Stomach (tissue), 9 donors: ENCODE measurements around the gene CEP164. TPM values are rescaled to one million over a fixed set of nuclear protein-coding genes. Genes with fewer than 3 reads are reported as not detected.

Experiments used
- DNase-seq, 2 donors: peaks; one replicate each; pipeline versions ENCODE4 v3.0.0 to v3.0.0-alpha.2; 2013 to 2019
- H3K27ac ChIP-seq, 5 donors: fragments of 200-600 bp in 4 of 5; sonication (generic) in 4 of 5; one replicate each; pipeline ENCODE4 v1.5.1; 2013 to 2019; ENCODE audit warnings: mild to moderate bottlenecking in 1 of 5, moderate library complexity in 1 of 5
- H3K27me3 ChIP-seq, 3 donors: fragments of 200-600 bp; sonication (generic); one replicate each; pipeline ENCODE4 v1.5.1; 2017 to 2019; ENCODE audit warnings: mixed run types in 1 of 3
- H3K36me3 ChIP-seq, 4 donors: fragments of 200-600 bp; sonication (generic); 1 replicate in 3 of 4; 2 replicates in 1 of 4; pipeline ENCODE4 v1.5.1; 2016 to 2019
- H3K4me1 ChIP-seq, 4 donors: fragments of 200-600 bp; sonication (generic); one replicate each; pipeline ENCODE4 v1.5.1; 2016 to 2019
- H3K4me3 ChIP-seq, 4 donors: fragments of 200-600 bp; sonication (generic) in 3 of 4; one replicate each; pipeline ENCODE4 v1.5.1; 2016 to 2019; ENCODE audit warnings: mild to moderate bottlenecking in 1 of 4
- H3K9me3 ChIP-seq, 4 donors: fragments of 200-600 bp; sonication (generic); one replicate each; pipeline ENCODE4 v1.5.1; 2016 to 2019
- CTCF ChIP-seq, 7 experiments: fragments of 450-650 bp in 4 of 7; fragments of 200-600 bp in 3 of 7; sonication (generic) in 3 of 7; IDR thresholded peaks; one replicate each; pipeline ENCODE4 v1.5.1; 2016 to 2019; ENCODE audit warnings: antibody characterized with exemption in 7 of 7, control low read depth in 2 of 7, mild to moderate bottlenecking in 1 of 7
- EP300 ChIP-seq: sonication (generic); formaldehyde crosslinking; IDR thresholded peaks from one replicate; pipeline ENCODE4 v1.6.1; 2017; ENCODE audit warnings: antibody characterized with exemption
- POLR2A ChIP-seq, 4 donors: fragments of 450-650 bp; IDR thresholded peaks; one replicate each; pipeline ENCODE4 v1.6.1; 2016; ENCODE audit warnings: antibody characterized with exemption in 4 of 4, control low read depth in 2 of 4, mild to moderate bottlenecking in 1 of 4, moderate library complexity in 1 of 4
- POLR2AphosphoS5 ChIP-seq, 3 donors: sonication (generic); formaldehyde crosslinking; IDR thresholded peaks; one replicate each; pipeline ENCODE4 v1.6.1; 2016; ENCODE audit warnings: antibody characterized with exemption in 3 of 3
- WGBS, 5 donors: extraction: QIAGEN DNeasy Blood & Tissue Kit in 3 of 5; methylation state at CpG; one replicate each; pipeline versions ENCODE4 v1.1.5 to v1.1.7; 2013 to 2018; 5-methylcytosine and 5-hydroxymethylcytosine counted together
- intact Hi-C: fragments of 100-400 bp; cut with DNase I; formaldehyde crosslinking; loops from one replicate; pipeline ENCODE4 v1.15.1; 2023; ENCODE audit warnings: low total_unique reads
- polyA plus RNA-seq, 3 donors: library from polyadenylated mRNA; stranded (reverse); fragments of 200-250 nt; gene quantifications; one replicate each; pipeline ENCODE4 v1.2.3, GENCODE V29; 2013
- total RNA-seq, 5 donors: library from RNA; depleted of rRNA; stranded (reverse); fragments of >200 nt; gene quantifications; one replicate each; pipeline versions ENCODE4 v1.1.0 to v1.2.3, GENCODE V29; 2014 to 2016
- donor health status: healthy with polysubstance abuse.
- donor health status: Bipolar disorder and iron deficiency.
- donor health status: healthy.

Gene CEP164
- total and polyA plus RNA-seq, 8 donors = 9.5 to 40.9 (median 16.9) TPM

DNA sequence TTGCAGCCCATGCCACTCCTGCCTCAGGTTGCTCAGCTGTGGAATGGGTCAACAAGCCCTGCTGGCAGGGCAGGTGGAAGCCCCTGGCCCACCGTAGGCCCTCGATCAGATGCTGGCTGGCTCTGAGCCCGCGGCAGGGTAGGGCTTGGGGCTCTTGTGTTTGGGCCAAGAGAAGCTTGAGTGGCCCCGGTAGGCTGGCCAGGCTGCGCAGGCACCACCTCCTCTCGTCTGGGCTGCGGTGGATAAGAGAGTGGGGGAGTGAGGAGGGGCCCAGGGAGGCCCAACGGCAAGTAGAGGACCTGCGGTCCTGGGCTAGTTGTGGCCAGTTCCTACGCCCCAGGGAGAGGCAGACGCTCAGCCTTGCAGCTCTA, 115.2 kb downstream of the CEP164 start:
- Histone ChIP-seq H3K27me3 (peaks cover 0 to 41% (median 16%) of the 10 kb centered on the region in 3 donors), H3K36me3 (no peaks in the 10 kb centered on the region), H3K9me3 (no peaks in the 10 kb centered on the region), H3K4me3 (no peak overlapping the region), H3K4me1 (peaks cover 0 to 8% (median 2%) of the 10 kb centered on the region in 4 donors), H3K27ac (no peak overlapping the region)
- intact Hi-C loops = no loop called here
- TF ChIP-seq EP300 = no peak
- TF ChIP-seq POLR2A (IDR thresholded peaks at IDR 0.05) = no peak
- no peak for TF ChIP-seq POLR2AphosphoS5 (IDR thresholded peaks at IDR 0.05)
- TF ChIP-seq CTCF (IDR thresholded peaks at IDR 0.05) = no peak
- WGBS, 5 donors = 73 to 87% (median 82%) methylated on average over 11 to 12 of the region's 12 CpGs
- DNase-seq = no peak

GRCh38 chr11:117443266-117444186, 115.9 kb downstream of the CEP164 start:
- Histone ChIP-seq H3K36me3 (no peaks in the 10 kb centered on the region), H3K4me1 (peaks cover 0 to 8% (median 2%) of the 10 kb centered on the region in 4 donors), H3K27me3 (peaks cover 0 to 41% (median 16%) of the 10 kb centered on the region in 3 donors), H3K9me3 (no peaks in the 10 kb centered on the region), H3K4me3 (peak overlapping the region in 1 of 4 donors; percentile 5), H3K27ac (no peak overlapping the region)
- DNase-seq = peak; percentile 34 to 88
- WGBS, 5 donors = 30 to 36% (median 34%) methylated on average over 23 to 38 of the region's 38 CpGs
- intact Hi-C loops = no loop called here
- TF ChIP-seq CTCF (IDR thresholded peaks at IDR 0.05) (peak in 4 of 7 experiments; percentile 18 to 29 (median 24)), POLR2AphosphoS5 (IDR thresholded peaks at IDR 0.05) (no peak)

GRCh38 chr11:117444256-117444655, 116.6 kb downstream of the CEP164 start:
- DNase-seq = peak in 1 of 2 donors; percentile 31
- H3K4me3 ChIP-seq = no peak overlapping the region
- H3K9me3 ChIP-seq = no peaks in the 10 kb centered on the region
- no peak overlapping the region for H3K27ac ChIP-seq
- H3K4me1 ChIP-seq = peaks cover 0 to 8% (median 2%) of the 10 kb centered on the region in 4 donors
- intact Hi-C loops = no loop called here
- WGBS, 5 donors = 25 to 51% (median 38%) methylated on average over 7 to 8 of the region's 8 CpGs
- peaks cover 0 to 41% (median 16%) of the 10 kb centered on the region in 3 donors for H3K27me3 ChIP-seq
- H3K36me3 ChIP-seq = peaks cover 0 to 4% (median 0%) of the 10 kb centered on the region in 4 donors
- no peak for TF ChIP-seq POLR2A (IDR thresholded peaks at IDR 0.05)
- no peak for TF ChIP-seq EP300
- TF ChIP-seq POLR2AphosphoS5 (IDR thresholded peaks at IDR 0.05) = no peak
- TF ChIP-seq CTCF (IDR thresholded peaks at IDR 0.05) = no peak

DNA sequence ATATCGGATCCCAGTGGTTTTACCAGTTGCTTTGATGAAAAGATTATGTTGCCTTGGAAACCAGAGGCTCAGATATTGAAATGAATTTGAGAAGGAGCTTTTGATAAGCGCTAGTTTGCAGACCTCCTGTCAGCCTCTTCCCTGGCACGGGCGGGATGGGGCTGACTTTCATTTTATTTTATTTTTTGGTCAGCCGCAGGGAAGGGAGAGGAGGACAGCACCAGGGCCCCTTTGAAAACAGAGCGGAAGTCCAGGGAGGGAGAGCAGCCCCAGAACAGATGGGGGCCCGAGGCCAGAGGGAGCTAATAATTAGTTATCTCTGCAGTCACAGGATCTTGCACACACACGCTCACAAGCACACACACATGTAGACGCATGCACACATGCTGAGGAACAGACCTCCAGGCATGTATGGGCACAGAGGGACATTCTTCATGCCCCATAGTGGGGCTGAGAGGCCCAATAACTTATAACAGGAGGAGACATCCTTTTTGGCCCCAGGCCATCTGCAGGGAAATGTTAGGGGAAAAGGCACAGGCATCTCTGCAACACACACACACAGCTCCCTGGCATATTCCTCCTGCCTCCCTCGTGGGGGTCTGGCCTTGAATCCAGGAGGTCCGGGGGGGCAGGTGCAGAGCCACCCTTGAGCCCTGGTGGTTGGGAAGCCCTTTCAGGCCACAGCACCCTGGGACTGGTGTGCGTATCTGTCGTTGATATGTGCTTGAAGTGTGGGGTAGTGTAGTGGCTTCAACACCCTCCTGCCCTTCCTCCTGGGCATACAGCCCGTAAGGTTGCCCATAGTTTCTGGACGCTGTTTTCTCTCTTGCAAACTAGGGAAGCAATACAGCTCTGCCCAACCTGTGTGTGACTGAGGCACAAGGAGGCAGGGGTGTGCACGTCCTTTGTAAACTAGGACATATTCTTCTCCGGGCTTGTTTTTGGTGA, 117.3 kb downstream of the CEP164 start:
- DNase-seq = peak in 1 of 2 donors; percentile 36
- 47 to 60% (median 50%) methylated on average over 15 to 17 of the region's 17 CpGs for WGBS, 5 donors
- H3K36me3 ChIP-seq = peaks cover 0 to 7% (median 0%) of the 10 kb centered on the region in 4 donors
- H3K27ac ChIP-seq = no peak overlapping the region
- H3K27me3 ChIP-seq = peaks cover 0 to 41% (median 16%) of the 10 kb centered on the region in 3 donors
- no peak overlapping the region for H3K4me3 ChIP-seq
- H3K4me1 ChIP-seq = peaks cover 0 to 8% (median 2%) of the 10 kb centered on the region in 4 donors
- intact Hi-C loops = no loop called here
- TF ChIP-seq EP300 = no peak
- no peak for TF ChIP-seq POLR2AphosphoS5 (IDR thresholded peaks at IDR 0.05)
- no peak for TF ChIP-seq POLR2A (IDR thresholded peaks at IDR 0.05)
- no peaks in the 10 kb centered on the region for H3K9me3 ChIP-seq
